Right lobe of liver (tissue), 4 donors: Measurements from ENCODE around the gene SSTR3.

Experiments
- POLR2A ChIP-seq: fragments of 450-650 bp; IDR thresholded peaks from one replicate; pipeline ENCODE4 v1.6.1; 2017; ENCODE audit warnings: antibody characterized with exemption, mild to moderate bottlenecking
- TF ChIP-seq, protein P1 (sequence below), 4 donors: fragments of 200-600 bp in 3 of 4; fragments of 450-650 bp in 1 of 4; IDR thresholded peaks; one replicate each; pipeline versions ENCODE4 v1.5.1 to v1.8.0; 2016 to 2022; ENCODE audit warnings: antibody characterized with exemption in 4 of 4, mild to moderate bottlenecking in 2 of 4
- donor health status: DM: no; HTN: no; CAD: no.
- donor health status: DM: no; HTN: no; CAD: no.
- donor health status: DM: no; HTN: yes; CAD: no.

DNA sequence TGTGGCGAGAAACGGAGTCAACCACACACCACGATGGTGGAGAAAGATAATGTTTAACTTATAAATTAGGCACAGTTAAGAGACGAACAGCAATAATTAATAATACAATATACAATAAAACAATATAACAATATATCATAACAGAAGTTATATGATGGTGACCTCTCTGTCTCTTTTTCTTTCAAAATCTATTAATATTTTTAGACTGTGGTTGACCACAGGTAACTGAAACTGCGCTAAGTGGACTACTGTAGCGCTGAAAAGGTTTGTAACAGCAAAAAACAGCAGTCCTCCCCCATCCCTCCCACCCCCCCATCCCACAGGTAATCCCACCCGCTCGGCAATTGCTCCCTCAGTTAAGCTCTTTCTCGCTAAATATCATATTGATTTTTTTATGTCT is 3.6 kb upstream of the SSTR3 start:
- TF ChIP-seq, protein P1, sequence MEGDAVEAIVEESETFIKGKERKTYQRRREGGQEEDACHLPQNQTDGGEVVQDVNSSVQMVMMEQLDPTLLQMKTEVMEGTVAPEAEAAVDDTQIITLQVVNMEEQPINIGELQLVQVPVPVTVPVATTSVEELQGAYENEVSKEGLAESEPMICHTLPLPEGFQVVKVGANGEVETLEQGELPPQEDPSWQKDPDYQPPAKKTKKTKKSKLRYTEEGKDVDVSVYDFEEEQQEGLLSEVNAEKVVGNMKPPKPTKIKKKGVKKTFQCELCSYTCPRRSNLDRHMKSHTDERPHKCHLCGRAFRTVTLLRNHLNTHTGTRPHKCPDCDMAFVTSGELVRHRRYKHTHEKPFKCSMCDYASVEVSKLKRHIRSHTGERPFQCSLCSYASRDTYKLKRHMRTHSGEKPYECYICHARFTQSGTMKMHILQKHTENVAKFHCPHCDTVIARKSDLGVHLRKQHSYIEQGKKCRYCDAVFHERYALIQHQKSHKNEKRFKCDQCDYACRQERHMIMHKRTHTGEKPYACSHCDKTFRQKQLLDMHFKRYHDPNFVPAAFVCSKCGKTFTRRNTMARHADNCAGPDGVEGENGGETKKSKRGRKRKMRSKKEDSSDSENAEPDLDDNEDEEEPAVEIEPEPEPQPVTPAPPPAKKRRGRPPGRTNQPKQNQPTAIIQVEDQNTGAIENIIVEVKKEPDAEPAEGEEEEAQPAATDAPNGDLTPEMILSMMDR (IDR thresholded peaks at IDR 0.05), result no peak
- TF ChIP-seq POLR2A, result no peak
